Measurements from ENCODE around the gene WFDC2.
"Not testable (repeated sequence)": the region's sequence is repeated elsewhere in the genome, so short reads cannot be mapped to it uniquely, and the experiment has no call there.

Gene WFDC2

GRCh38 chr20:45452238-45452637 is 17.3 kb upstream of the WFDC2 start:
- DNase-seq (ENCODE audit: low spot score), result no peak

- no peak for DNase-seq (ENCODE audit: low spot score)
Observed at GRCh38 chr20:45452772-45453691, 16.5 kb upstream of the WFDC2 start.

DNA sequence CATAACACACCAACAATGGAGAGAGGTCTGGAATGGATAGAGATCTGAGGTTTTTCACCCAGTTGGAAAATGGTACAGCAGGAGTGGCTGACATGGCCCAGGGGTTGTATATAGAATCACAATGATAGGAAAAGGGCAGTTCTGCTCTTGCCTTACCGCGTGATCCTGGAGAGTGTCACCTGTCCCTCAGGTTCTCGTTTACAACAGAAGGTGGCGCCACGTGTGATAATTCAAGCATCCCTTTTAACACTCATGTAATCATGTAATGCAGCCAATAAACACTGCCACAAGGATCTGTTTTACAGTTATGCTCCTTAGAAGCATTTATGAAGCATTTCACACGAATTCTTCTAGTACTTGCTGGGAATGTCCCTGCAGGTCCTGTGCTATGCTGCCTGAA is 12.9 kb upstream of the WFDC2 start:
- peak; percentile 74 for DNase-seq (ENCODE audit: low spot score)

GRCh38 chr20:45459606-45460005 is 9.9 kb upstream of the WFDC2 start:
- peak; percentile 39 for DNase-seq (ENCODE audit: low spot score)

DNA sequence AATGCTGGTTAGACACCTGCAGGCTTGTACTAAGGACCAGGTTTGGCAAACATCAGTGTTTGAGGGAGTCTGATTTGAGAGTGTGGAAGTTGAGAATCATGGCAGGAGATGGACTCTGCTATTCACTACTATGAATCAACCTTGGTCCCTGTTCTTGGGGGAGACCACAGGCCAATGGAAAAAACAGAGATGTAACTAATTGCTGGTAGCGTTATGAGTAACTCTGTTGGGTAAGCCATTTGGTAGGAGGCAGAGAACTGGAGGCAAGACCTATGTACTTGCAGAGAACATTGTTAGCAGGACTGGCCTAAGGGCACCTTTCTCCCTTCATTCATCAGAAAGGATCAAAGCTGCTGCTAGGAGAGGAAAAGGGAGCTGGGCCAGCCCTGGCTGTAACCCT is 8.3 kb upstream of the WFDC2 start:
- no peak for DNase-seq (ENCODE audit: low spot score)

- no peak for DNase-seq (ENCODE audit: low spot score)
Observed at GRCh38 chr20:45462711-45463509, 6.6 kb upstream of the WFDC2 start.

DNA sequence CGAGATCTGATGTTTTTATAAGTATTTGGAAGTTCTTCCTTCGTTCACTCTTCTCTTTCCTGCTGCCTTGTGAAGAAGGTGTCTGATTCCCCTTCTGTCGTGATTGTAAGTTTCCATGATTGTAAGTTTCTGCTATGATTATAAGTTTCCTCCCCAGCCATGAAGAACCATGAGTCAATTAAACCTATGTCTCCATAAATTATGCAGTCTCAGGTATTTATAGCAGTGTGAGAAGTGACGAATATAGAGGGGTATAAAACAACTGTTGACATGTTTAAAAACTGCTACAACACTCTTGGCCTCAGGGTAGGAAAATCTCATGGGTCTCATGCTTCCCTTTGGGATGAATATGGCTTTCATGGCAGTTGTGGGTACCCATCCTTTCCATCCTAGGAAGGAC is 5.8 kb upstream of the WFDC2 start:
- DNase-seq (ENCODE audit: low spot score), result no peak

DNA sequence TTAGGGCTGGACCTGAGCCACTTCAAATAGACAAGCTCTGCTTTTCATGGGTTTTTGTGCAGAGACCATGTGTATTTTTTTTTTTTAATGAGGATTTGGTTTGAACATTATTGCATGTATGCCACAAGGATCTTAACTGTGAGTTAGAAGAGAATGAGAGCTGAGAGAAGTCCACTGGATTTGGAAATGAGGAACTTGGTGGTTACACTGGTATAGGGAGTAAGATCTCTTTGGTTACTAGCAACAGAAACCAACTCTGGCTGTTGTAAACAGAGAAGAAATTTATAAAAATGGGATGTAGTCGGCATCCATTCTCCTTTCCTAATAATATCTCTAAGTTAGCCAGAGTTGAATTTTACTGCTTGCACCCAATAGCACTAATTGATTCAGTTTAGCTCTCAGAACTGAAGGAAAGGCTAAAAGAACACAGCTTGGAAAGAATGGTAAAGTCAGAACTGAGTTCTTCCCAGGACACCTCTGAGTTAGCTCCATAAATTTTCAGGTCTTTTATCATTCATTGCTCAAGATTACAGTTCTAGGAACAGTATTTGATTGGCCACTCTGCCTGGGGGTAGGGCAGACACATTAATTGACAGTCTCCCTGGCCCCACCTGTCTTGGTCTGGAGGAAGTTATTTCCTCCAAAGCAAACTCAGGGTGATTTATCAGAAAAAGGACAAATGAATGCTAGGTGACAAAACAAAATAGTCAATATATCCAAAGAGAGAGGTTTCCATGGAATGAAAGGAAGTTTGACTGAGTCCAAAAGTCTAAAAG is 3.9 kb upstream of the WFDC2 start:
- no peak for DNase-seq (ENCODE audit: low spot score)

- DNase-seq (ENCODE audit: low spot score), result no peak
Observed at GRCh38 chr20:45467172-45467571, 2.4 kb upstream of the WFDC2 start.

DNA sequence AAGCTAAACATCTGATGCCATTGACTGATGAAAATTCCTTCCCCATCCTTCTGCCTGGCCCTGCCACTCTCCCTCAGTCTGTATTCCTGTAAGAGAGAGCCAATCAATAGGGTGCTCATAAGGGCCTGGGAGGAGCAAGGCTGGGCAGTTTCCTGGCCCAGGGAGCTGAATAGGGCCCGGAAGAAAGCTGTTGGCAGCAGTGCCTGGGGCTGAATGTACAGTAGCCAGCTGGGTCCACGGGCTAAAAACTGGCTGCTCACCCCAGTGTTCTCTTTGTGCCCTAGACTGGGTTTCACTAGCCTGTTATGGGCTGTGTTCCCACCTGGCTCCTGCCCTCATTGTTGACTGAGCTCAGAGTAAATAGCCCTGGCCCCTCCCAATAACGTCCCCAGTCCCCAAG is 1.7 kb upstream of the WFDC2 start:
- no peak for DNase-seq (ENCODE audit: low spot score)

- DNase-seq (ENCODE audit: low spot score), result peak; percentile 79
Observed at GRCh38 chr20:45470262-45470931, 844 bp downstream of the WFDC2 start.

- peak; percentile 23 for DNase-seq (ENCODE audit: low spot score)
Observed at GRCh38 chr20:45470937-45471336, 1.4 kb downstream of the WFDC2 start.

GRCh38 chr20:45472286-45472685 is 2.7 kb downstream of the WFDC2 start:
- DNase-seq (ENCODE audit: low spot score), result not testable (repeated sequence)

- not testable (repeated sequence) for DNase-seq (ENCODE audit: low spot score)
Observed at GRCh38 chr20:45477530-45478148, 8.1 kb downstream of the WFDC2 start.

DNA sequence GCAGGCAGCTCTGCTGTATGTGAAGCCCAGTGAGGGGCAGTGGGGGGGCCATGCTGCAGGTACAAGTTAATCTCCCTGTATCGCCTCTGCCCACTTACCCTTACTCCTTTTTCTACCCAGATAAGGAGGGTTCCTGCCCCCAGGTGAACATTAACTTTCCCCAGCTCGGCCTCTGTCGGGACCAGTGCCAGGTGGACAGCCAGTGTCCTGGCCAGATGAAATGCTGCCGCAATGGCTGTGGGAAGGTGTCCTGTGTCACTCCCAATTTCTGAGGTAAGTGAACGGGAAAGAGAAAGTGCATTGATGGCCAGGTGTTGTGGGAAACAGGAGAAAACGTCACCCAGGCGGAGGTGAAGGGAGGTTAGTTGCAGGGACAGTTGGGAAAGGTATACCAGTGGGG is 10.3 kb downstream of the WFDC2 start:
- no peak for DNase-seq (ENCODE audit: low spot score)

- no peak for DNase-seq (ENCODE audit: low spot score)
Observed at GRCh38 chr20:45484676-45485075, 15.1 kb downstream of the WFDC2 start.

DNA sequence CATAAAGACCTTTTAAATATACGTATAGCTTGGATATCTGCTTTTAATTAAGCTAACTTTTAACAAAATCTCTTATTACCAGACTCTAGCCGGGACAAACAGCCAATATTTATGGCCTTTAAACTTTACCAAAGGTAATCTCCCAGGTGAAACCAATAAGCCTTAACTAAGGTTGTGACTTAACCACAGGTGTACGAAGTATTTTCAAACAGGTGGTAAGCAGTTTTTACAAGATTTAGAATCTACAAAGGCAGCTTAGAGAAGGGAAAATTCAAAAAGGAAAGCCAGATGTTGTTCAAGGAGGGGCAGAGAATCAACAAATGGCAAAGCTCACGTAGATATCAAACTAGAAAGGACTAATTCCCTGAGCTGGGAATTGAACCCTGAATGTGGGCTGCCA is 15.8 kb downstream of the WFDC2 start:
- DNase-seq (ENCODE audit: low spot score), result no peak

- no peak for DNase-seq (ENCODE audit: low spot score)
Observed at GRCh38 chr20:45487231-45487635, 17.7 kb downstream of the WFDC2 start.

- DNase-seq (ENCODE audit: low spot score), result no peak
Observed at GRCh38 chr20:45489083-45489531, 19.6 kb downstream of the WFDC2 start.

DNA sequence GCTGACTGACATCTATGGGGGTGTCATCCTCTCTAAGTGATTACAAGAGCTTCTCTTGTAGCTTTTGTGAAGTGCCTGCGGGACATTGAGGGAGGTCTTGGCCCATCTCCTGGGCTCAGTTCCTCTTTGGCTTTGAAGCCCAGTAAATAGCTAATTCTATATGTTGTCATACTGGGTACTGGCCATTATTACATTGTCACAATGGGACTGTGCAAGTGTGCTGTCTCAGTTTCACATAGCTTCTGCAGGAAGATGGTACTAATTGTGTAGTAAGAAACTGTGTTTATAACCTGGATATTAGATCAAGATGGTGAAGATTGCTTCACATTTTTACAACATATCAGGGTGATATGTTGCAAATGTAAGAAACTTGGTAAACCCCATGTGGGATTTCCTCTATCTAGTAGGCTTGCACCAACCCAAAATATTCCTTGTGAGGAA is 26.0 kb downstream of the WFDC2 start:
- DNase-seq (ENCODE audit: low spot score), result no peak

GRCh38 chr20:45496166-45496565 is 26.6 kb downstream of the WFDC2 start:
- no peak for DNase-seq (ENCODE audit: low spot score)

Data from SW480 (cell line).